NCI-H446 (cell line): ENCODE results near the gene CXCR5.

ENCODE experiments used
- DNase-seq, 2 experiments: peaks; one replicate each; lab custom pipeline; 2025; lab: John Stamatoyannopoulos, UW

The CXCR5 gene

GRCh38 chr11:118913411-118914125 lies 29.9 kb downstream of the CXCR5 start:
- DNase-seq: no peak

- no peak for DNase-seq
These were observed 30.7 kb downstream of the CXCR5 start for GRCh38 chr11:118914178-118914918.

- DNase-seq: no peak
These were observed 31.3 kb downstream of the CXCR5 start for GRCh38 chr11:118914987-118915386.

- no peak for DNase-seq
These were observed 31.7 kb downstream of the CXCR5 start for GRCh38 chr11:118915396-118915795.

- no peak for DNase-seq
These were observed 32.5 kb downstream of the CXCR5 start for GRCh38 chr11:118915941-118916841.

GRCh38 chr11:118916842-118917388 lies 33.2 kb downstream of the CXCR5 start:
- peak in 1 of 2 experiments; percentile 50 for DNase-seq

GRCh38 chr11:118917481-118918127 lies 33.9 kb downstream of the CXCR5 start:
- no peak for DNase-seq

GRCh38 chr11:118918128-118918685 lies 34.5 kb downstream of the CXCR5 start:
- peak; percentile 48 to 55 for DNase-seq

GRCh38 chr11:118918686-118919280 lies 35.1 kb downstream of the CXCR5 start:
- DNase-seq: no peak

- DNase-seq: no peak
These were observed 37.6 kb downstream of the CXCR5 start for GRCh38 chr11:118921121-118921928.

GRCh38 chr11:118921929-118922744 lies 38.4 kb downstream of the CXCR5 start:
- peak in 1 of 2 experiments; percentile 56 for DNase-seq

- DNase-seq: no peak
These were observed 39.3 kb downstream of the CXCR5 start for GRCh38 chr11:118922745-118923627.

- no peak for DNase-seq
These were observed 40.3 kb downstream of the CXCR5 start for GRCh38 chr11:118923721-118924587.

- peak in 1 of 2 experiments; percentile 31 for DNase-seq
These were observed 41.2 kb downstream of the CXCR5 start for GRCh38 chr11:118924591-118925585.

GRCh38 chr11:118927554-118928100 lies 43.9 kb downstream of the CXCR5 start:
- DNase-seq: no peak
